ENCODE results near the gene UBE2M. TPM values are rescaled to one million over a fixed set of nuclear protein-coding genes. Genes with fewer than 3 reads are reported as not detected.

Gene UBE2M
- polyA plus RNA-seq, 2 of the 4 experiments (the other 2 are of a cell fraction), result 139 to 190 TPM

DNA sequence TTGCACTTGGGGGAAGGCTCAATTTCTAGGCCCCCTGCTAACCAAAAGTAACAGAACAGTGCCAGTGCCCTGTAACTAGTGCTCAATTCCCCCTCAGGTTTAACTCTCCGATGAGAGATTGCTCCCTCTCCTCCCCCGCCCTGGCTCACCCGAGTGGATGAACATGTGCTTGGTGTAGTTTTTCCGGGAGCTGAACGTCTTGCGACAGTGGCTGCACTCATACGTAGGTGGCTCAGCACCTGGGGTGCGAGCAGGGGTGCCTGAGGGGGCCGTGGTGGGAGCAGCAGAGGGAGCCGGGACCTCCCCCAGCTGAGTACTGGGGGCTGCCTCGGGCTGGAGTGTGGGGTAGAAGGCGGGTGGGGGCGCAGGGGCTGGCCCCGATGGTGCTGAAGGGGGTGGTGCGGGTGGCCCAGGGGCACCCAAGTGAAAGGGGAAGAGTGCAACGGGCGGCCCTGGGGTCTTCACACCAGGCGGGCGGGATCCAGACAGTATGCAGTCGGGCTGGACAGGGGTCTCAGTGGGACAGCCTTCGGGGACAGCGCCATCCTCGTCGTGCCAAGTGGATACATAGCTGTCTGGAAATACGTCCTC lies 42.1 kb downstream of the UBE2M start (continued):
- TF ChIP-seq, protein P1, sequence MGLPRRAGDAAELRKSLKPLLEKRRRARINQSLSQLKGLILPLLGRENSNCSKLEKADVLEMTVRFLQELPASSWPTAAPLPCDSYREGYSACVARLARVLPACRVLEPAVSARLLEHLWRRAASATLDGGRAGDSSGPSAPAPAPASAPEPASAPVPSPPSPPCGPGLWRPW (IDR thresholded peaks at IDR 0.05), result no peak
- TF ChIP-seq TP53 (CRISPR knock-in tag; IDR thresholded peaks at IDR 0.05), result no peak
- TF ChIP-seq PHF8 (IDR thresholded peaks at IDR 0.05; ENCODE audit: borderline replicate concordance, low read depth), result no peak
- TF ChIP-seq, protein P2, sequence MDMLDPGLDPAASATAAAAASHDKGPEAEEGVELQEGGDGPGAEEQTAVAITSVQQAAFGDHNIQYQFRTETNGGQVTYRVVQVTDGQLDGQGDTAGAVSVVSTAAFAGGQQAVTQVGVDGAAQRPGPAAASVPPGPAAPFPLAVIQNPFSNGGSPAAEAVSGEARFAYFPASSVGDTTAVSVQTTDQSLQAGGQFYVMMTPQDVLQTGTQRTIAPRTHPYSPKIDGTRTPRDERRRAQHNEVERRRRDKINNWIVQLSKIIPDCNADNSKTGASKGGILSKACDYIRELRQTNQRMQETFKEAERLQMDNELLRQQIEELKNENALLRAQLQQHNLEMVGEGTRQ (IDR thresholded peaks at IDR 0.05), result no peak
- no peak for TF ChIP-seq HDAC2 (IDR thresholded peaks at IDR 0.05)
- no peak for TF ChIP-seq RNF2 (IDR thresholded peaks at IDR 0.05; ENCODE audit: borderline replicate concordance, low read depth)
- TF ChIP-seq RARB (CRISPR knock-in tag; IDR thresholded peaks at IDR 0.05), result no peak
- TF ChIP-seq RCOR1 (IDR thresholded peaks at IDR 0.05; ENCODE audit: low read depth, low read length), result no peak
- TF ChIP-seq NPAS2 (CRISPR knock-in tag; IDR thresholded peaks at IDR 0.05; ENCODE audit: borderline replicate concordance), result no peak
- no peak for TF ChIP-seq RFX5 (IDR thresholded peaks at IDR 0.05)

DNA sequence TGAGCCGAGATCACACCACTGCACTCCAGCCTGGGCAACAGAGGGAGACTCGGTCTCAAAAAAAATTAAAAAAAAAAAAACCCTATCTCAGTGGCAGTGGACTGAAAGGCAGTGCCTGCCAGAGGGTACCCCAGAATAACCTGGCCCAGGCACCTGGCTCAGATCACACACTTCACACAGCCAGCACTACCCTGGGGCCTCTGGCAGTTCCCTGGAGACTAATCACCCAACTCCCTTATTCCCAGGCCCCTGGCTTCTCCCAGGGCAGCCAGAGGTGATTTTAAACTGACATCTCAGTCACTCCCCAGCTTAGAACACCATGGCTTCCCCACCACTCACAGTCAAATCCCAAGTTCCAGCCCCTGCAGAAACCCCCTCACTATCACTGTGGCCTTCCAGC lies 43.2 kb downstream of the UBE2M start:
- Histone ChIP-seq H3K4me2 (no peak overlapping the region), H3K27ac (no peak overlapping the region), H3K4me1 (peaks cover 15% of the 10 kb centered on the region), H3K4me3 (no peak overlapping the region), H3K9me3 (no peaks in the 10 kb centered on the region)
- no peak for FAIRE-seq
- WGBS (ENCODE audit: missing lambda C conversion rate), result 95% methylated on average over 2 of the region's 2 CpGs
- CTCF ChIA-PET, result interaction anchor here (0.6 to 2.3 kb wide), 5 partner anchors 9 to 134 kb away, joined by 3 to 8 read pairs (median 3); no protein-coding TSS in a partner anchor
- ATAC-seq, result no peak
- POLR2A ChIA-PET, result no interaction called here
- no peak for DNase-seq (ENCODE audit: low read depth in 1 of 2, low spot score in 1 of 2)
- TF ChIP-seq, protein P3, sequence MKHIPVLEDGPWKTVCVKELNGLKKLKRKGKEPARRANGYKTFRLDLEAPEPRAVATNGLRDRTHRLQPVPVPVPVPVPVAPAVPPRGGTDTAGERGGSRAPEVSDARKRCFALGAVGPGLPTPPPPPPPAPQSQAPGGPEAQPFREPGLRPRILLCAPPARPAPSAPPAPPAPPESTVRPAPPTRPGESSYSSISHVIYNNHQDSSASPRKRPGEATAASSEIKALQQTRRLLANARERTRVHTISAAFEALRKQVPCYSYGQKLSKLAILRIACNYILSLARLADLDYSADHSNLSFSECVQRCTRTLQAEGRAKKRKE (CRISPR knock-in tag; IDR thresholded peaks at IDR 0.05; ENCODE audit: low read depth), result no peak
- TF ChIP-seq ESRRA (IDR thresholded peaks at IDR 0.05; ENCODE audit: borderline replicate concordance, low read length), result no peak
- TF ChIP-seq POLR2A (IDR thresholded peaks at IDR 0.05; ENCODE audit: low read length), result no peak
- no peak for TF ChIP-seq CBX8 (IDR thresholded peaks at IDR 0.05)
- TF ChIP-seq MAFK (IDR thresholded peaks at IDR 0.05; ENCODE audit: partially characterized antibody), result no peak
- TF ChIP-seq FOSB (CRISPR knock-in tag; IDR thresholded peaks at IDR 0.05), result no peak
- no peak for TF ChIP-seq FOSL2 (IDR thresholded peaks at IDR 0.05)
- no peak for TF ChIP-seq FOSL2 (CRISPR knock-in tag; IDR thresholded peaks at IDR 0.05)
- no peak for TF ChIP-seq ZFP36 (IDR thresholded peaks at IDR 0.05; ENCODE audit: borderline replicate concordance, partially characterized antibody)
- TF ChIP-seq SREBF2 (IDR thresholded peaks at IDR 0.05), result no peak
- TF ChIP-seq RAD21 (conservative IDR thresholded peaks at IDR 0.05 in 1 of 2, IDR thresholded peaks at IDR 0.05 in 1 of 2), result no peak
- TF ChIP-seq, protein P4, sequence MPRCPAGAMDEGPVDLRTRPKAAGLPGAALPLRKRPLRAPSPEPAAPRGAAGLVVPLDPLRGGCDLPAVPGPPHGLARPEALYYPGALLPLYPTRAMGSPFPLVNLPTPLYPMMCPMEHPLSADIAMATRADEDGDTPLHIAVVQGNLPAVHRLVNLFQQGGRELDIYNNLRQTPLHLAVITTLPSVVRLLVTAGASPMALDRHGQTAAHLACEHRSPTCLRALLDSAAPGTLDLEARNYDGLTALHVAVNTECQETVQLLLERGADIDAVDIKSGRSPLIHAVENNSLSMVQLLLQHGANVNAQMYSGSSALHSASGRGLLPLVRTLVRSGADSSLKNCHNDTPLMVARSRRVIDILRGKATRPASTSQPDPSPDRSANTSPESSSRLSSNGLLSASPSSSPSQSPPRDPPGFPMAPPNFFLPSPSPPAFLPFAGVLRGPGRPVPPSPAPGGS (IDR thresholded peaks at IDR 0.05), result no peak
- TF ChIP-seq EP300 (IDR thresholded peaks at IDR 0.05), result no peak
- no peak for TF ChIP-seq NR3C1 (IDR thresholded peaks at IDR 0.05)
- TF ChIP-seq PHF8 (IDR thresholded peaks at IDR 0.05; ENCODE audit: borderline replicate concordance, low read depth), result no peak
- TF ChIP-seq EHF (CRISPR knock-in tag; IDR thresholded peaks at IDR 0.05), result no peak
